ENCODE measurements around the gene PTH1R.

DNA sequence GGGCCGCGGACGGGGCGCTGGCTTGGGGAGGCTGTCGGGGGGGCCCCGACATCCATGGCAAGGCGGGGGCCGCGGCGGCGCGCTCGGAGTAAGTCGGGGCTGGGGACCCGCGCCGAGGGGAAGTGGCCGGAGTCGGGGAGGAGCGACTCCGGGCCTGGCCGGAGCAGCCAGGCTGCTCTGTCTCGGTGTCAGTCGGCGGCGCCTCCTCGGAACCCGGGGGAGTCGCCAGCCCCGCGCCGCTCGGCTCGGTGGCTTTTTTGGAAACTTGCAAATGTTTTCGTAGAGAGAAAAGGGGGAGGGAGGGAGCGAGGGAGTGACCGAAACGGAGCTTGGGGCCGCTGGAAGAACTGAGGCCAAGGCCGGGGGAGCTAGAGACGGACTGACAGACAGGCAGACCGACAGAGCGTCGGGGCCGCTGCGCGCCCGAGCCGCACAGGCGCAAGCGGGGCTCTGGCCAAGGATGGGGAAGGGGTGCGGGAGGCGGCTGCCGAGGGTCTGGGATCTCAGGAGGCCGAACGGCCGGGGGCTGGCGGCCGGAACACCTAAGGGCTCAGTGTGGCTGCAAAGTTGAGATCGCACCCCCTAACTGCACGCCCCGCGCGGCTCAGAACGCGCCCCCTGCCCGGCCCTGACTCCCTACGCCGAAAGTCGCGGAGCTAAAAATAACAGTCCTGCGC lies 5.0 kb downstream of the PTH1R start:
- TF ChIP-seq POLR2A (IDR thresholded peaks at IDR 0.05) (no peak), POLR2AphosphoS5 (IDR thresholded peaks at IDR 0.05) (no peak), EP300 (IDR thresholded peaks at IDR 0.05) (no peak)
- TF ChIP-seq, protein P1, sequence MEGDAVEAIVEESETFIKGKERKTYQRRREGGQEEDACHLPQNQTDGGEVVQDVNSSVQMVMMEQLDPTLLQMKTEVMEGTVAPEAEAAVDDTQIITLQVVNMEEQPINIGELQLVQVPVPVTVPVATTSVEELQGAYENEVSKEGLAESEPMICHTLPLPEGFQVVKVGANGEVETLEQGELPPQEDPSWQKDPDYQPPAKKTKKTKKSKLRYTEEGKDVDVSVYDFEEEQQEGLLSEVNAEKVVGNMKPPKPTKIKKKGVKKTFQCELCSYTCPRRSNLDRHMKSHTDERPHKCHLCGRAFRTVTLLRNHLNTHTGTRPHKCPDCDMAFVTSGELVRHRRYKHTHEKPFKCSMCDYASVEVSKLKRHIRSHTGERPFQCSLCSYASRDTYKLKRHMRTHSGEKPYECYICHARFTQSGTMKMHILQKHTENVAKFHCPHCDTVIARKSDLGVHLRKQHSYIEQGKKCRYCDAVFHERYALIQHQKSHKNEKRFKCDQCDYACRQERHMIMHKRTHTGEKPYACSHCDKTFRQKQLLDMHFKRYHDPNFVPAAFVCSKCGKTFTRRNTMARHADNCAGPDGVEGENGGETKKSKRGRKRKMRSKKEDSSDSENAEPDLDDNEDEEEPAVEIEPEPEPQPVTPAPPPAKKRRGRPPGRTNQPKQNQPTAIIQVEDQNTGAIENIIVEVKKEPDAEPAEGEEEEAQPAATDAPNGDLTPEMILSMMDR (IDR thresholded peaks at IDR 0.05) = no peak

Measured in upper lobe of left lung (tissue), 4 donors.